NCI-H1436 (cell line): Measurements from ENCODE around the gene ANK2.
"Not testable (repeated sequence)": the region's sequence is repeated elsewhere in the genome, so short reads cannot be mapped to it uniquely, and the experiment has no call there.

Experiments
- DNase-seq: peaks from one replicate; lab custom pipeline; 2025; lab: John Stamatoyannopoulos, UW

The ANK2 gene

GRCh38 chr4:113209652-113210320 is 160.3 kb downstream of the ANK2 start:
- DNase-seq: no peak

GRCh38 chr4:113212613-113213012 is 163.2 kb downstream of the ANK2 start:
- peak; percentile 7 for DNase-seq

GRCh38 chr4:113221990-113222389 is 172.5 kb downstream of the ANK2 start:
- DNase-seq: no peak

GRCh38 chr4:113222471-113222870 is 173.0 kb downstream of the ANK2 start:
- no peak for DNase-seq

- no peak for DNase-seq
Observed at GRCh38 chr4:113223001-113223400, 173.5 kb downstream of the ANK2 start.

GRCh38 chr4:113232194-113232593 is 182.7 kb downstream of the ANK2 start:
- DNase-seq: no peak

- DNase-seq: no peak
Observed at GRCh38 chr4:113236916-113237315, 187.5 kb downstream of the ANK2 start.

- DNase-seq: no peak
Observed at GRCh38 chr4:113243312-113243711, 193.9 kb downstream of the ANK2 start.

- not testable (repeated sequence) for DNase-seq
Observed at GRCh38 chr4:113244747-113245146, 195.3 kb downstream of the ANK2 start.

GRCh38 chr4:113248320-113248719 is 198.9 kb downstream of the ANK2 start:
- no peak for DNase-seq

- no peak for DNase-seq
Observed at GRCh38 chr4:113255628-113256027, 206.2 kb downstream of the ANK2 start.

GRCh38 chr4:113256946-113257345 is 207.5 kb downstream of the ANK2 start:
- no peak for DNase-seq

- no peak for DNase-seq
Observed at GRCh38 chr4:113260688-113261087, 211.2 kb downstream of the ANK2 start.

GRCh38 chr4:113263274-113263673 is 213.8 kb downstream of the ANK2 start:
- no peak for DNase-seq

- DNase-seq: no peak
Observed at GRCh38 chr4:113270520-113271319, 221.3 kb downstream of the ANK2 start.

GRCh38 chr4:113272523-113272922 is 223.1 kb downstream of the ANK2 start:
- no peak for DNase-seq

GRCh38 chr4:113273721-113274220 is 224.3 kb downstream of the ANK2 start:
- no peak for DNase-seq

- DNase-seq: no peak
Observed at GRCh38 chr4:113276464-113277170, 227.2 kb downstream of the ANK2 start.

- DNase-seq: peak; percentile 79
Observed at GRCh38 chr4:113278324-113278934, 229.0 kb downstream of the ANK2 start.

- no peak for DNase-seq
Observed at GRCh38 chr4:113285501-113285900, 236.0 kb downstream of the ANK2 start.

- no peak for DNase-seq
Observed at GRCh38 chr4:113288257-113288656, 238.8 kb downstream of the ANK2 start.

- DNase-seq: no peak
Observed at GRCh38 chr4:113288696-113289095, 239.2 kb downstream of the ANK2 start.
